Measurements from ENCODE around the gene MON1B. TPM values are rescaled to one million over a fixed set of nuclear protein-coding genes. Genes with fewer than 3 reads are reported as not detected.

The MON1B gene
- total and polyA plus RNA-seq, 2 of the 8 experiments (the other 6 are each of a cell fraction or from before 2014, with no cell fraction given) = 20.0 to 45.9 TPM

GRCh38 chr16:77236063-77236511, 45.1 kb downstream of the MON1B start:
- Histone ChIP-seq H3K14ac (ENCODE audit: insufficient read length) (no peak overlapping the region), H3K4me1 (replicated peaks in 1 of 4; ENCODE audit: control insufficient read depth in 3 of 4, insufficient read depth in 4 of 4, low read length in 3 of 4) (peaks cover 0 to 11% (median 7%) of the 10 kb centered on the region in 4 experiments; a peak in 4 of 7 replicates), H3K23me2 (ENCODE audit: low read depth, low read length) (no peaks in the 10 kb centered on the region), H3K36me3 (ENCODE audit: control insufficient read depth in 2 of 4, insufficient read depth in 4 of 4, low read length in 3 of 4) (no peaks in the 10 kb centered on the region), H3K4me3 (ENCODE audit: extremely low read depth in 1 of 4, insufficient read depth in 2 of 4, low read depth in 3 of 4, low read length in 4 of 4) (no peak overlapping the region), H3K4me2 (ENCODE audit: insufficient read depth in 1 of 2, low read depth in 2 of 2, low read length in 2 of 2) (no peak overlapping the region), H3K4ac (replicated peaks; ENCODE audit: insufficient read length, low read depth, low read length) (no peak overlapping the region), H2AK5ac (ENCODE audit: low read depth, low read length) (no peak overlapping the region), H2BK12ac (ENCODE audit: low read depth, low read length) (no peak overlapping the region), H4K5ac (ENCODE audit: insufficient read length, low read depth, low read length) (no peak overlapping the region), H2BK20ac (ENCODE audit: low read length) (no peak overlapping the region; the same call in 1 of the 2 replicates), H4K8ac (ENCODE audit: extremely low read depth, insufficient read depth, low read length) (no peak overlapping the region), H3K9ac (replicated peaks in 1 of 4; ENCODE audit: extremely low read depth in 1 of 4, low read depth in 3 of 4, low read length in 3 of 4) (no peak overlapping the region), H2BK120ac (replicated peaks; ENCODE audit: low read depth, low read length) (no peak overlapping the region), H2AFZ (ENCODE audit: low read length) (no peak overlapping the region; the same call in none of the 2 replicates), H2BK15ac (ENCODE audit: low read length) (no peak overlapping the region), H3K23ac (ENCODE audit: insufficient read length) (no peak overlapping the region), H2BK5ac (ENCODE audit: low read depth, low read length) (no peak overlapping the region), H4K91ac (replicated peaks; ENCODE audit: insufficient read length, low read length) (peak overlapping the region; percentile 81), H4K20me1 (replicated peaks in 1 of 2; ENCODE audit: control insufficient read depth in 1 of 2, insufficient read depth in 2 of 2, low read length in 2 of 2) (no peaks in the 10 kb centered on the region), H3K27me3 (replicated peaks in 1 of 4; ENCODE audit: control insufficient read depth in 3 of 4, extremely low read depth in 1 of 4, insufficient read depth in 3 of 4, low read length in 3 of 4) (no peaks in the 10 kb centered on the region; a peak in 1 of 7 replicates), H3K79me2 (ENCODE audit: control insufficient read depth in 1 of 2, insufficient read depth in 2 of 2, low read length in 2 of 2) (no peaks in the 10 kb centered on the region), H3K27ac (ENCODE audit: low read depth, low read length) (no peak overlapping the region), H3K56ac (replicated peaks; ENCODE audit: insufficient read length, low read depth, low read length) (no peak overlapping the region), H3K9me3 (ENCODE audit: insufficient read depth in 2 of 2, low read depth in 1 of 2, low read length in 1 of 2) (no peaks in the 10 kb centered on the region), H3K79me1 (ENCODE audit: low read depth, low read length) (no peaks in the 10 kb centered on the region), H3K18ac (ENCODE audit: extremely low read depth, low read length) (no peak overlapping the region)
- ChIA-PET CTCF (ENCODE audit: partially characterized antibody) (interaction anchor here (0.6 to 10.3 kb wide), 38 partner anchors 8 to 818 kb away, joined by 3 to 234 read pairs (median 4); partner anchors contain the start of gene ADAMTS18), POLR2A (ENCODE audit: partially characterized antibody) (no interaction called here)
- 9% methylated on average over 21 of the region's 21 CpGs; no CpG with 5 or more reads in 1 of the 2 experiments for WGBS, 2 experiments (ENCODE audit: extremely low coverage in 1 of 2, insufficient coverage in 1 of 2, insufficient read length in 1 of 2, insufficient replicate concordance in 2 of 2, low coverage in 1 of 2, low lambda C conversion rate in 2 of 2, missing lambda C conversion rate in 1 of 2)
- DNase-seq (ENCODE audit: low read depth in 1 of 2, low spot score in 2 of 2) (peak; percentile 79 to 98), FAIRE-seq (peak; percentile 80)
- TF ChIP-seq EP300 (IDR thresholded peaks at IDR 0.05; ENCODE audit: borderline replicate concordance in 1 of 2, low read depth in 2 of 2, low read length in 2 of 2) = peak in 1 of 2 experiments; percentile 44; a peak in 1 of 3 replicates
- peak; percentile 80 for TF ChIP-seq CREB1 (IDR thresholded peaks at IDR 0.05)
- TF ChIP-seq RXRA (IDR thresholded peaks at IDR 0.05; ENCODE audit: insufficient read depth, low read depth, low read length) = no peak
- TF ChIP-seq ATF3 (IDR thresholded peaks at IDR 0.05; ENCODE audit: insufficient read depth, low read depth, low read length) = 0 out of 2 replicates have a peak, but pooled peaks have one; percentile 59
- TF ChIP-seq E2F6 (IDR thresholded peaks at IDR 0.05) = peak; percentile 66
- TF ChIP-seq NRF1 (IDR thresholded peaks at IDR 0.05; ENCODE audit: low read depth, low read length) = no peak
- peak; percentile 82 for TF ChIP-seq MAX (IDR thresholded peaks at IDR 0.05)
- TF ChIP-seq CHD1 (IDR thresholded peaks at IDR 0.05; ENCODE audit: low read depth, low read length) = no peak
- no peak for TF ChIP-seq EZH2 (IDR thresholded peaks at IDR 0.05; ENCODE audit: low read depth, low read length, severe bottlenecking)
- peak; percentile 50; the same call in 1 of the 2 replicates for TF ChIP-seq YY1 (IDR thresholded peaks at IDR 0.05; ENCODE audit: low read depth, low read length)
- TF ChIP-seq BRCA1 (IDR thresholded peaks at IDR 0.05; ENCODE audit: low read depth, low read length) = no peak
